Hematopoietic multipotent progenitor cell treated with erythropoietin and hydrocortisone succinate and interleukin-3 and kit ligand, for 6 days (in vitro differentiated cells): Measurements from ENCODE around the gene ARMH3.

Experiments used
- DNase-seq: peaks from one replicate; pipeline ENCODE4 v3.0.0-alpha.2; 2015

The ARMH3 gene

DNA sequence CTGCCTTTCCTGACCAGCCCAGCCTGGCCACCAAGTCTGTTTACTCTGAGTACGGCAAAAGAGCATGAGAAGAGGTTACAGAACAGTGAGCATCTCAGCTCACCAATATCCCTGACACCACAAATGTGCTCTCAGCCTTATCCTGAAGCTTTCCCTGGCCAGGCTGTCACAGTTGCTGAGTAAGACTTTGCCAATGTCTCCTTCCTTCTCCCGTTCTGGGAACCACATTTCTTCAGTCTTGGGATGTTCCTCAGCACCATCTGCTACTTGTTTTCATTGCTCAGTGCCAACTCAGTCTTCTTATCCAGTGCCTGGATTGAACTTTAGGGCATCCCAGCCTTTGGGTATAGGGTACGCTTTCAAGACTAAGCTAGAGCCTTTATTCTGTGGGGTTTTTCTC lies 205.2 kb downstream of the ARMH3 start:
- no peak for DNase-seq

DNA sequence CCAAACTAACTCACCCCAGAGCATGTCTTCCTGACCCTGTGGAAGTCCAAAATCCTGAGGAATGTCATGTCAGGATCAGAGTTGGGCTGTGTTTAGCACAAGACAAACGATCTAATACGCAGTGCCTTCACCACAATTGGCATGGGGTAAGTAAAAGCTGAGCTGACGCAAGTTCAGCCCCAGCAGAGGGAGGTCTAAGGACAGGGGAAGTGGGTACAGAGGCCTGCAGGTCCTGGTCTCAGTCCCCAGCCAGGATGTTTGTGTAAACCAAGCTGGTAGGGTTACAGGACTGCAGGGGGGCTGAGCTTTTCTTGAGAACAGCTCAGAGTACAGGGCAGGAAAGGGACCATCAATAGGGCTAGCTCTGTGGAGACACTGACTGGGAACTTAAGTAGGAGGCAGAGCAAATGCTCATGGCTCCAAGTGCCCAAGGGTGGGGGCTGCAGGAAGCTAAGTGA lies 207.1 kb downstream of the ARMH3 start:
- DNase-seq, result peak; percentile 64

- no peak for DNase-seq
Observed at GRCh38 chr10:101848408-101848807, 207.6 kb downstream of the ARMH3 start.

DNA sequence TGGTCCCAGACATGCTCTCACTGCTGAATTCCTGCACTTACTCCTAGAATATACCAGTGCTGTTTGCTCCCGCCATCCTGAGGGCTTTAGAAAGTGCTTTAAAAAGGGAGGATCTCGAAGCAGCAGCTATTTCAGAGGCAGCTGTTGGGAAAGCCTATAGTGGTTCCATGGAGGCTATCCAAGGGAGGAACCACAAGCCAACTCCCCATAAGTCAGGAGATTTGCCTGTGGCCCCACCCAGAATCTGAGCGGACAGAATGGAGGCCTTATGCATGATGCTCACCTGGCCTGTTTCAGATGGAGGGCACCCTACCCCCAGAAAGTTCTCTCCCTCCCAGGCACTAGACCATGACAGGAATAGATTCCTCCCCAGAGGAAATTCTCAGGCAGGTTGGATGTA lies 210.1 kb downstream of the ARMH3 start:
- no peak for DNase-seq

- peak; percentile 50 for DNase-seq
Observed at GRCh38 chr10:101843032-101844021, 212.6 kb downstream of the ARMH3 start, which contains the start of gene KCNIP2. KCNIP2 (minus strand) TSS chr10:101843800; CDS start chr10:101843568, 232 bp downstream.

GRCh38 chr10:101841826-101842225 lies 214.1 kb downstream of the ARMH3 start:
- no peak for DNase-seq

- peak; percentile 89 for DNase-seq
Observed at GRCh38 chr10:101840741-101841453, 215.1 kb downstream of the ARMH3 start.

GRCh38 chr10:101840102-101840684 lies 215.8 kb downstream of the ARMH3 start:
- peak; percentile 57 for DNase-seq

- DNase-seq, result peak; percentile 72
Observed at GRCh38 chr10:101839416-101840063, 216.4 kb downstream of the ARMH3 start.

GRCh38 chr10:101839002-101839401 lies 217.0 kb downstream of the ARMH3 start:
- DNase-seq, result no peak

DNA sequence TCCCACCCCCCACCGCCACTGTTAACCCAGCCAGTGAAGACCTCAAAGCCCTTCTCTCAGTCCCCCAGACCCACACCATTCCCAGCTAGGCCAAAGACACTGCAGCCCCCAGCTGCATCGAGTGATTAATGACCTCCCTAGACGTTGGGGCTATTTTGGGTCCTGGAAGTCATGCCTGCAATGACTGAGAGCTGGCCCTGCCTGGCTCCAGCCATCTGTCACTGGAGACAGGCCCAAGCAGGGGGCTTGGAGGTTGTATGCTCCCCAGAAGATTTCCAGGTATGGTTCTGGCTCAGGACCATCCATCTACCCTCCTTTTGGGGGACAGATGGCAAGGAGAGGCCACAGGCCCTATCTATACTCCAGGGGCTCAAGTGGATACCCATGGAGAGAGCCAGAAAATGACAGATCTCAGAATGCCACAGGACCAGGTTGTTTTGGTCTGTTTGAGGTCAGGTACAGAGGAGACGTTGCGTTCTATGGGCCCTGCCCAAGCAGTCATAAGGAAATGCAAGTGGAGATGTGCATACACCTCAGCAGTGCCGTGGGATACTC lies 217.5 kb downstream of the ARMH3 start:
- no peak for DNase-seq

GRCh38 chr10:101837748-101838147 lies 218.2 kb downstream of the ARMH3 start:
- DNase-seq, result no peak

DNA sequence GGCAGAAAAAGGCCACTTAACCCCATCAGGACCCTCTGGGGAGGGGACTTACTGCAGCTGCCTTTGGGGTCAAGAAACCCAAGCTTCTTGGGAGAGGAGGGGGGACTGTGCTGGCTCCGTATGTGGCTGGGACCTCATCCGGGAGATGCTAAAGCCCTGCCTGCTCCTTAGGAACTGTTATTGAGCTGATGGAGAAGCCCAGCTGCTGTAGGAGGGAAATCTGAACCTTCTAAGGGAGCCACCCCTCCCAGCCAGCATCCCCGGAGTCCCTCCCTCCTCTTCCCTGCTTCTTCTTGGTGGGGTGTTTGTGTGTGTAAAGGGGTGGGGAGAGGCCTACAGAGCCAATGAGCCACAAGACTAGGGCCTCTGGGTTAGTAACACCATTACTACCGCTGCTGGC lies 220.6 kb downstream of the ARMH3 start:
- DNase-seq, result no peak

- peak; percentile 77 for DNase-seq
Observed at GRCh38 chr10:101834341-101834740, 221.6 kb downstream of the ARMH3 start.

- DNase-seq, result no peak
Observed at GRCh38 chr10:101833466-101833865, 222.5 kb downstream of the ARMH3 start.

DNA sequence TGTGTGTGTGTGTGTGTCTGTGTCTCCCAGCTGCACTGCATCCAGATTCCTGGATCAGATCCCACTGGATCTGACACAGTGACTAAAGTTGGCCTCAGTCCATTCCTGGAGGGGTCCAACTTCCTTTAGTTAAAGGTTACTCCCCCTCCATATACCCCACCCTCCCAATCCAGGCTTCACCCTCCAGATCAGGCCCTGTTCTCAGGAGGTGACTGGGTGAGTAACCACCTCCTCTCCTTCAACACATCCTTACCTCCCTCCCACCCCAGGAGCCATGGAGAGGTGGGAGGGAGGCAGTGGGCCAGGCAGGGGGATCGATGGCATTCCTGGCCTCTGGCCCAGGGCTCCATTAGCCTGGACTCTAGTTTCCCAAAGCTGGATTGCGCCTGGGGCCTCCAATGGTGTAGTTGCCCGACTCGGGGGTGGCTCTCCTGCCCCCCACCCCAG lies 223.6 kb downstream of the ARMH3 start:
- no peak for DNase-seq

DNA sequence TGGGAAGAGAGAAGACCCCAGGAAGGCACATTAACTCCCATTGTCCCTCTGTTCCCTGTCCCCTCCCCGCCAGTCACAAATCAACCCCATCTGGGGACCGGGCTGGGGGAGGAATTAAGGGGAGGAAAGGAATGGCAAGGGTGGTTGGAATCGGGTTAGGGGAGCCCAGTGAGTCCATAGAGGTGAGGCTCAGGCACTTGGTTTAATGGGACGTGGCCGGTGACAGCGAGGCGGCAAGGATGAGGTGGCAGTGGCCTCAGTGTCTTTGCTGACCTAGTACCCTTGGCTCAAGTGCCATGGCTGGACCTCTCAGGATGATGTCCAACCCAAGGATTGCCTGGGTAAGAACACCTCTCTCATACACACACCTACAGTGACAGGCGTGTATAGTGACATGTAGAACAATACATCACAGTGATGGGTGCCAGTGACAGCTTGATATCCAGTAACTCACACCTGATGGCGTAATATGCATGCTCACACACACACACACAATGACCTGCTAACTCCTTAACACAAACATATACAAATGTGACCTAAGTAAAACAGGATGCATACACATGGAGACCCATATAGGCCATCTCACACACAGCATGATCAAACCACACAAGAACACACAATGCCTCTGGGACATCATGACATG lies 224.7 kb downstream of the ARMH3 start:
- DNase-seq, result no peak

DNA sequence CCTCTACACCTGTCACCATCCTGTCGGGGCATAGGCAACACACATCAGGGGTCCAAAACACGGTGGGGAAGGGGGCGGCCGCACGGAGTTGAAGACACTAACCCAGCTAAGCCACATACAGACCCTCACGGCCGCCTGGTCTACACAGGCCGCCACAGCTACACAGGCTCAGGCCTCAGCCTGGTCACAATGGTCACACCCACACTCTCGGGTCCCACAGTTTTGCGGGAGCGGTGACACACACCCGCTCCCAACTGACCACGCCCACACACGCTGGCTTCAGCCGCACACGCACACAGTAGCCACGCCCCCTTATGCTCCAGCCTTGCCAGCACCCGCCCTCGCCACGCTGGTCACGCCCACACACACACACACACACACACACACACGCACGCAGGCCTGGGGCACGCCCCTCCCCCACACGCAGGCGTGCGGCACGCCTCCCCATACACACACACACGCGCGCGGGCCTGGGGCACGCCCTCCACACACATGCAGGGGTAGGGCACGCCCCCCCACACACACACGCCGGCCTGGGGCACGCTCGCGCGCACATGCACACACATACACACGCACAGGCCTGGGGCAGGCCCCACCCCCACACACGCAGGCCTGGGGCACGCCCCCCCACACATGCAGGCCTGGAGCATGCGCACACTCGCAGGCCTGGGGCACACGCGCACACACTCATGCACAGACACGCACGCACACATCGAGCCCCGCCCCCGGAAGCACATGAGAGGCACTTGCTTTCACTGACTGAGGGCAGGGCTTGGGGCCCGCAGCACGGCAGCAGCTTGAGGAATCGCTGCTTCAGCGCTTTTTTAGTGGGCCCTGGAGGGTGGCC lies 225.4 kb downstream of the ARMH3 start:
- DNase-seq, result peak; percentile 98

DNA sequence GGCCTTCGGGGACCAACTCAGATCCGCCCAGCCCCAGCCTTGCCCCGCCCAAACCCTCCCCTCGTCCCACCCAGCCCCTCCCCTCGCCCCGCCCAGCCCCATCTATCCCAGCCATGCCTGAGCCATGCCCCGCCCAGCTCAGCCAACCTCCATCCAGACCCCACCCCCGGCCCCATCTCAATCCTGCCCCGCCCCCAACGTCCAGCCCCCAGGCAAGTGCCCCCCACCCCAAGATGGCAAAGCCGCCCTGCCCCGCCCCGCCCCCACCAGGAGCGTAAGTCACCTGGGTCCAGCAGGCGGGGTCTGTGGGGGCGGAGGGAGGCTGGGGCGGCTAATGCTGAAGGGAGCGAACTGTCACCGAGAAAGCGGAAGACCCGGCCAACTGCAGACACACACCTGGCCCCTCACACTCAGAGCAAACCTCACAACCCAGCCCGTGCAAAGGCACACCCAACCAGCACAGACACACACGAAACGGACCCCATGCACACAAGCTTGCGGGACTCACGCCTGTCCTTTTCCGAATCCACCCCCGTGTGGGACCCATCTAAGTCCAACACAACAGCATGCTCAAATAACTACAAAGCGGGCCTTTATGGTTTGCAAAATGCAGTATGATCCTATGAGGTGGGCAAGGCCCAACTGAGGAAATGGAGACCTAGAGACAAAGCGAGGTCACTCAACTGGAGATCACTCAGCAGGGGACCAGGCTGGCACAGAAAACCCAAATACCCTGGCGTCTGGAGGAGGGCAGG lies 226.2 kb downstream of the ARMH3 start:
- peak; percentile 90 for DNase-seq
